H1 (cell line): ENCODE measurements around the gene NBAS. TPM values are rescaled to one million over a fixed set of nuclear protein-coding genes. Genes with fewer than 3 reads are reported as not detected.

Experiments used
- CTCF ChIA-PET: fragments of 300-600 bp; sonication (Branson Sonifier 250); formaldehyde crosslinking; loops from one replicate; lab custom pipeline; 2021; ENCODE audit not compliant: partially characterized antibody; lab: Charles Lee
- POLR2A ChIA-PET: fragments of 300-600 bp; sonication (Branson Sonifier 250); formaldehyde crosslinking; loops from one replicate; lab custom pipeline; 2021; ENCODE audit warnings: inconsistent platforms; ENCODE audit not compliant: partially characterized antibody; lab: Charles Lee
- DNase-seq, 2 experiments: peaks; one replicate each; pipeline versions ENCODE4 v3.0.0 to v3.0.0-alpha.2; 2010 to 2022; ENCODE audit warnings: low spot score in 2 of 2, low read depth in 1 of 2, mixed read lengths in 1 of 2
- FAIRE-seq: peaks from 2 replicates; lab custom pipeline; 2011; peaks lifted over from hg19 to GRCh38; lab: Jason Lieb, UNC
- H2AFZ ChIP-seq: 2 replicates; pipeline ENCODE4 v1.8.1; 2012; ENCODE audit warnings: low read length, inconsistent platforms
- H2AK5ac ChIP-seq: 2 replicates; pipeline ENCODE4 v1.6.1; 2013; ENCODE audit warnings: low read depth, low read length
- H2BK120ac ChIP-seq: replicated peaks from 2 replicates; pipeline ENCODE3; 2013; ENCODE audit warnings: low read depth, low read length, inconsistent platforms
- H2BK12ac ChIP-seq: 2 replicates; pipeline ENCODE4 v1.6.1; 2013; ENCODE audit warnings: low read depth, low read length
- H2BK15ac ChIP-seq: 2 replicates; pipeline ENCODE4 v1.6.1; 2013; ENCODE audit warnings: low read length
- H2BK20ac ChIP-seq: 2 replicates; pipeline ENCODE4 v1.6.1; 2013; ENCODE audit warnings: low read length
- H2BK5ac ChIP-seq: 2 replicates; pipeline ENCODE4 v1.6.1; 2013; ENCODE audit warnings: low read depth, low read length
- H3K14ac ChIP-seq: 2 replicates; pipeline ENCODE4 v1.6.1; 2013; ENCODE audit warnings: inconsistent platforms; ENCODE audit not compliant: insufficient read length
- H3K18ac ChIP-seq: 2 replicates; pipeline ENCODE4 v1.6.1; 2013; ENCODE audit warnings: low read length; ENCODE audit errors: extremely low read depth
- H3K23ac ChIP-seq: 2 replicates; pipeline ENCODE4 v1.6.1; 2013; ENCODE audit warnings: inconsistent platforms; ENCODE audit not compliant: insufficient read length
- H3K23me2 ChIP-seq: 2 replicates; pipeline ENCODE4 v1.6.1; 2013; ENCODE audit warnings: low read depth, low read length
- H3K27ac ChIP-seq: 2 replicates; pipeline ENCODE4 v1.6.1; 2011; ENCODE audit warnings: low read depth, low read length, inconsistent platforms
- H3K27me3 ChIP-seq, 4 experiments: replicated peaks in 1 of 4; 1 replicate in 1 of 4; 2 replicates in 3 of 4; pipeline versions ENCODE4 v1.6.1 to v1.8.1; 2011 to 2013; ENCODE audit warnings: low read length in 3 of 4, mild to moderate bottlenecking in 3 of 4, inconsistent platforms in 2 of 4, mixed read lengths in 2 of 4, moderate library complexity in 1 of 4; ENCODE audit not compliant: control insufficient read depth in 3 of 4, insufficient read depth in 3 of 4; ENCODE audit errors: extremely low read depth in 1 of 4
- H3K36me3 ChIP-seq, 4 experiments: 2 replicates each; pipeline versions ENCODE4 v1.6.1 to v1.8.1; 2011 to 2013; ENCODE audit warnings: mild to moderate bottlenecking in 4 of 4, low read length in 3 of 4, moderate library complexity in 2 of 4, control low read depth in 1 of 4, inconsistent platforms in 1 of 4; ENCODE audit not compliant: insufficient read depth in 4 of 4, control insufficient read depth in 2 of 4
- H3K4ac ChIP-seq: replicated peaks from 2 replicates; pipeline ENCODE3; 2013; ENCODE audit warnings: low read length, low read depth, mixed read lengths, inconsistent platforms; ENCODE audit not compliant: insufficient read length
- H3K4me1 ChIP-seq, 4 experiments: replicated peaks in 1 of 4; 1 replicate in 1 of 4; 2 replicates in 3 of 4; pipeline versions ENCODE4 v1.6.1 to v1.8.1; 2011 to 2013; ENCODE audit warnings: low read length in 3 of 4, inconsistent platforms in 2 of 4, mixed read lengths in 1 of 4; ENCODE audit not compliant: insufficient read depth in 4 of 4, control insufficient read depth in 3 of 4
- H3K4me2 ChIP-seq, 2 experiments: 2 replicates each; pipeline versions ENCODE4 v1.6.1 to v1.8.1; 2011 to 2013; ENCODE audit warnings: low read depth in 2 of 2, low read length in 2 of 2, control low read depth in 1 of 2, inconsistent platforms in 1 of 2, mild to moderate bottlenecking in 1 of 2; ENCODE audit not compliant: insufficient read depth in 1 of 2
- H3K4me3 ChIP-seq, 4 experiments: fragments of 200-600, 300-600 bp in 1 of 4; sonication (generic), shearing (Covaris generic), sonication (Bioruptor Twin) in 1 of 4; 2 replicates each; pipeline versions ENCODE4 v1.5.1 to v1.8.1; 2011 to 2016; ENCODE audit warnings: low read length in 4 of 4, low read depth in 3 of 4, control low read depth in 2 of 4, inconsistent platforms in 2 of 4, mild to moderate bottlenecking in 2 of 4, mixed read lengths in 1 of 4, moderate library complexity in 1 of 4; ENCODE audit not compliant: insufficient read depth in 2 of 4; ENCODE audit errors: extremely low read depth in 1 of 4
- H3K56ac ChIP-seq: replicated peaks from 2 replicates; pipeline ENCODE3; 2013; ENCODE audit warnings: low read depth, mild to moderate bottlenecking, mixed read lengths, low read length, inconsistent platforms; ENCODE audit not compliant: insufficient read length
- H3K79me1 ChIP-seq: 2 replicates; pipeline ENCODE4 v1.6.1; 2013; ENCODE audit warnings: low read depth, low read length, control low read depth
- H3K79me2 ChIP-seq, 2 experiments: 2 replicates each; pipeline versions ENCODE4 v1.6.1 to v1.8.1; 2012 to 2013; ENCODE audit warnings: low read length in 2 of 2, mild to moderate bottlenecking in 2 of 2, inconsistent platforms in 1 of 2; ENCODE audit not compliant: insufficient read depth in 2 of 2, control insufficient read depth in 1 of 2
- H3K9ac ChIP-seq, 4 experiments: replicated peaks in 1 of 4; 1 replicate in 1 of 4; 2 replicates in 3 of 4; pipeline versions ENCODE4 v1.6.1 to v1.8.1; 2011 to 2013; ENCODE audit warnings: low read depth in 3 of 4, low read length in 3 of 4, control low read depth in 2 of 4, mild to moderate bottlenecking in 2 of 4, moderate library complexity in 2 of 4, inconsistent platforms in 1 of 4; ENCODE audit errors: extremely low read depth in 1 of 4
- H3K9me3 ChIP-seq, 2 experiments: 2 replicates each; pipeline versions ENCODE4 v1.6.1 to v1.8.1; 2012 to 2013; ENCODE audit warnings: mild to moderate bottlenecking in 2 of 2, moderate library complexity in 2 of 2, control low read depth in 1 of 2, inconsistent platforms in 1 of 2, low read depth in 1 of 2, low read length in 1 of 2, mixed read lengths in 1 of 2; ENCODE audit not compliant: insufficient read depth in 2 of 2
- H4K20me1 ChIP-seq, 2 experiments: replicated peaks in 1 of 2; 2 replicates each; pipeline versions ENCODE3 to v1.8.1; 2011 to 2013; ENCODE audit warnings: inconsistent platforms in 2 of 2, low read length in 2 of 2, mild to moderate bottlenecking in 1 of 2; ENCODE audit not compliant: insufficient read depth in 2 of 2, control insufficient read depth in 1 of 2
- H4K5ac ChIP-seq: 2 replicates; pipeline ENCODE4 v1.6.1; 2013; ENCODE audit warnings: low read length, low read depth, mixed read lengths, inconsistent platforms; ENCODE audit not compliant: insufficient read length
- H4K8ac ChIP-seq: 2 replicates; pipeline ENCODE4 v1.8.0; 2013; ENCODE audit warnings: mild to moderate bottlenecking, moderate library complexity, low read length, inconsistent platforms; ENCODE audit not compliant: insufficient read depth; ENCODE audit errors: extremely low read depth
- H4K91ac ChIP-seq: replicated peaks from 2 replicates; pipeline ENCODE3; 2013; ENCODE audit warnings: low read length, mixed read lengths, inconsistent platforms; ENCODE audit not compliant: insufficient read length
- BCL11A ChIP-seq, 2 experiments: IDR thresholded peaks; one replicate each; pipeline ENCODE4 v1.6.1; 2011; ENCODE audit warnings: low read depth in 2 of 2, low read length in 2 of 2, mild to moderate bottlenecking in 2 of 2
- CEBPB ChIP-seq: IDR thresholded peaks from 2 replicates; pipeline ENCODE4 v1.6.1; 2012; ENCODE audit warnings: low read depth, low read length
- KDM1A ChIP-seq: fragments of 200-600, 300-600 bp; sonication (generic); IDR thresholded peaks from 2 replicates; pipeline ENCODE4 v1.7.1; 2016; ENCODE audit warnings: mild to moderate bottlenecking, low read length, borderline replicate concordance
- PHF8 ChIP-seq: fragments of 200-600 bp; sonication (generic); conservative IDR thresholded peaks from 2 replicates; pipeline ENCODE4 v1.7.1; 2012; ENCODE audit warnings: low read depth, mild to moderate bottlenecking, inconsistent platforms, low read length, moderate library complexity
- RXRA ChIP-seq: IDR thresholded peaks from 2 replicates; pipeline ENCODE4 v1.6.1; 2011; ENCODE audit warnings: low read depth, mild to moderate bottlenecking, low read length, moderate library complexity; ENCODE audit not compliant: insufficient read depth
- SP1 ChIP-seq: IDR thresholded peaks from 2 replicates; pipeline ENCODE4 v1.6.1; 2011; ENCODE audit warnings: low read depth, low read length
- SP2 ChIP-seq: IDR thresholded peaks from 2 replicates; pipeline ENCODE4 v1.6.1; 2012; ENCODE audit warnings: mild to moderate bottlenecking, low read length, inconsistent platforms
- SP4 ChIP-seq: IDR thresholded peaks from 2 replicates; pipeline ENCODE4 v1.6.1; 2012; ENCODE audit warnings: low read length, inconsistent platforms
- TAF7 ChIP-seq: optimal IDR thresholded peaks from 2 replicates; pipeline ENCODE3; 2011; ENCODE audit warnings: low read depth, mild to moderate bottlenecking, inconsistent platforms, low read length, moderate library complexity, borderline replicate concordance
- WGBS, 2 experiments: shearing (Covaris generic) in 1 of 2; methylation state at CpG; one replicate each; pipeline versions ENCODE4 v1.1.6 to v1.1.7; 2013 to 2015; ENCODE audit warnings: low lambda C conversion rate in 2 of 2, mixed read lengths in 2 of 2, inconsistent platforms in 1 of 2, low coverage in 1 of 2, missing lambda C conversion rate in 1 of 2; ENCODE audit not compliant: insufficient replicate concordance in 2 of 2, insufficient coverage in 1 of 2, insufficient read length in 1 of 2; ENCODE audit errors: extremely low coverage in 1 of 2, missing lambda C conversion rate in 1 of 2; 5-methylcytosine and 5-hydroxymethylcytosine counted together
- polyA plus RNA-seq, 7 experiments: library from polyadenylated mRNA; depleted of rRNA in 3 of 7; stranded (reverse) in 5 of 7; unstranded in 2 of 7; fragments of >200 nt in 5 of 7; fragments of 200-250 nt in 2 of 7; gene quantifications; 1 replicate in 5 of 7; 2 replicates in 1 of 7; 4 replicates in 1 of 7; pipeline versions ENCODE4 v1.2.1 to v1.2.3, GENCODE V29; 2011 to 2013; ENCODE audit warnings: missing spikeins in 2 of 7, mixed read lengths in 2 of 7
- total RNA-seq: library from RNA; stranded (reverse); fragmentation: NEBNext Ultra II Directional; extraction: Animal tissue kit (Norgen Biotek cat#: 25700); gene quantifications from 2 replicates; pipeline ENCODE4 v1.2.1, GENCODE V29; 2021

The NBAS gene
- total and polyA plus RNA-seq, 2 of the 8 experiments (the other 6 are each of a cell fraction or from before 2014, with no cell fraction given): 19.6 to 34.8 TPM

- H3K14ac ChIP-seq: no peak overlapping the region
- no peak overlapping the region for H3K23ac ChIP-seq
- no peak overlapping the region for H2AFZ ChIP-seq
- no peaks in the 10 kb centered on the region for H3K27me3 ChIP-seq
- H4K20me1 ChIP-seq: no peaks in the 10 kb centered on the region
- POLR2A ChIA-PET: no interaction called here
- no peak overlapping the region for H2BK12ac ChIP-seq
- H3K36me3 ChIP-seq: no peaks in the 10 kb centered on the region
- no peak overlapping the region for H2BK20ac ChIP-seq
- no peak overlapping the region for H3K56ac ChIP-seq
- H2BK15ac ChIP-seq: no peak overlapping the region
- no peak overlapping the region for H2AK5ac ChIP-seq
- H3K4ac ChIP-seq: no peak overlapping the region
- no peak overlapping the region for H3K18ac ChIP-seq
- H3K4me3 ChIP-seq: no peak overlapping the region
- H2BK120ac ChIP-seq: no peak overlapping the region
- no peaks in the 10 kb centered on the region for H3K9me3 ChIP-seq
- no peak overlapping the region for H4K8ac ChIP-seq
- no peak overlapping the region for H4K5ac ChIP-seq
- no peaks in the 10 kb centered on the region for H3K79me1 ChIP-seq
- no peaks in the 10 kb centered on the region for H3K79me2 ChIP-seq
- H3K9ac ChIP-seq: no peak overlapping the region
- no peak for TF ChIP-seq KDM1A
- TF ChIP-seq BCL11A (IDR thresholded peaks at IDR 0.05; ENCODE audit: low read depth in 2 of 2, low read length in 2 of 2): no peak
- TF ChIP-seq CEBPB: no peak
- TF ChIP-seq TAF7: no peak
- no peak for TF ChIP-seq SP1
- TF ChIP-seq PHF8: no peak
- TF ChIP-seq SP4: no peak
- no peak for TF ChIP-seq SP2
- no peak for TF ChIP-seq RXRA
- CTCF ChIA-PET: no interaction called here
- no peak overlapping the region for H2BK5ac ChIP-seq
- FAIRE-seq (no peak), DNase-seq (no peak)
- H4K91ac ChIP-seq: no peak overlapping the region
- H3K4me1 ChIP-seq: no peaks in the 10 kb centered on the region
- no peak overlapping the region for H3K27ac ChIP-seq
- H3K23me2 ChIP-seq: no peaks in the 10 kb centered on the region
- 93 to 100% methylated on average over 2 to 4 of the region's 4 CpGs for WGBS, 2 experiments
- H3K4me2 ChIP-seq: no peak overlapping the region
Observed at GRCh38 chr2:15191789-15192188, 369.3 kb downstream of the NBAS start.
